BE2C (cell line): ENCODE measurements around the gene HAP1.

Source experiments
- DNase-seq: peaks from one replicate; pipeline ENCODE4 v3.0.0-alpha.2; 2020
- H3K27me3 ChIP-seq: fragments of 250-450 bp; sonication (Bioruptor Pico); 2 replicates; pipeline ENCODE4 v1.5.1; 2020; ENCODE audit warnings: mild to moderate bottlenecking
- H3K36me3 ChIP-seq: fragments of 250-450 bp; sonication (Bioruptor Pico); 2 replicates; pipeline ENCODE4 v1.5.1; 2020; ENCODE audit warnings: mild to moderate bottlenecking
- H3K4me1 ChIP-seq: fragments of 250-450 bp; sonication (Bioruptor Pico); 2 replicates; pipeline ENCODE4 v1.5.1; 2020
- H3K4me3 ChIP-seq: 2 replicates; pipeline ENCODE4 v1.5.1; 2011; ENCODE audit warnings: low read depth, low read length
- H3K9me3 ChIP-seq: fragments of 250-450 bp; sonication (Bioruptor Pico); 2 replicates; pipeline ENCODE4 v1.5.1; 2020
- TF ChIP-seq, protein P1 (sequence below): IDR thresholded peaks from 2 replicates; pipeline ENCODE4 v1.5.1; 2012; ENCODE audit warnings: mild to moderate bottlenecking, low read depth, low read length

HAP1 gene

GRCh38 chr17:41739661-41740352, 5.4 kb upstream of the HAP1 start:
- Histone ChIP-seq H3K27me3 (peaks cover 27% of the 10 kb centered on the region), H3K4me1 (peaks cover 5% of the 10 kb centered on the region), H3K9me3 (no peaks in the 10 kb centered on the region), H3K4me3 (no peak overlapping the region), H3K36me3 (no peaks in the 10 kb centered on the region)
- DNase-seq = no peak
- TF ChIP-seq, protein P1, sequence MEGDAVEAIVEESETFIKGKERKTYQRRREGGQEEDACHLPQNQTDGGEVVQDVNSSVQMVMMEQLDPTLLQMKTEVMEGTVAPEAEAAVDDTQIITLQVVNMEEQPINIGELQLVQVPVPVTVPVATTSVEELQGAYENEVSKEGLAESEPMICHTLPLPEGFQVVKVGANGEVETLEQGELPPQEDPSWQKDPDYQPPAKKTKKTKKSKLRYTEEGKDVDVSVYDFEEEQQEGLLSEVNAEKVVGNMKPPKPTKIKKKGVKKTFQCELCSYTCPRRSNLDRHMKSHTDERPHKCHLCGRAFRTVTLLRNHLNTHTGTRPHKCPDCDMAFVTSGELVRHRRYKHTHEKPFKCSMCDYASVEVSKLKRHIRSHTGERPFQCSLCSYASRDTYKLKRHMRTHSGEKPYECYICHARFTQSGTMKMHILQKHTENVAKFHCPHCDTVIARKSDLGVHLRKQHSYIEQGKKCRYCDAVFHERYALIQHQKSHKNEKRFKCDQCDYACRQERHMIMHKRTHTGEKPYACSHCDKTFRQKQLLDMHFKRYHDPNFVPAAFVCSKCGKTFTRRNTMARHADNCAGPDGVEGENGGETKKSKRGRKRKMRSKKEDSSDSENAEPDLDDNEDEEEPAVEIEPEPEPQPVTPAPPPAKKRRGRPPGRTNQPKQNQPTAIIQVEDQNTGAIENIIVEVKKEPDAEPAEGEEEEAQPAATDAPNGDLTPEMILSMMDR = no peak

- Histone ChIP-seq H3K4me3 (no peak overlapping the region), H3K4me1 (peaks cover 5% of the 10 kb centered on the region), H3K36me3 (no peaks in the 10 kb centered on the region), H3K9me3 (no peaks in the 10 kb centered on the region), H3K27me3 (peaks cover 37% of the 10 kb centered on the region)
- no peak for DNase-seq
- TF ChIP-seq, protein P1 = no peak
These were observed 4.3 kb upstream of the HAP1 start for GRCh38 chr17:41738801-41739112.

DNA sequence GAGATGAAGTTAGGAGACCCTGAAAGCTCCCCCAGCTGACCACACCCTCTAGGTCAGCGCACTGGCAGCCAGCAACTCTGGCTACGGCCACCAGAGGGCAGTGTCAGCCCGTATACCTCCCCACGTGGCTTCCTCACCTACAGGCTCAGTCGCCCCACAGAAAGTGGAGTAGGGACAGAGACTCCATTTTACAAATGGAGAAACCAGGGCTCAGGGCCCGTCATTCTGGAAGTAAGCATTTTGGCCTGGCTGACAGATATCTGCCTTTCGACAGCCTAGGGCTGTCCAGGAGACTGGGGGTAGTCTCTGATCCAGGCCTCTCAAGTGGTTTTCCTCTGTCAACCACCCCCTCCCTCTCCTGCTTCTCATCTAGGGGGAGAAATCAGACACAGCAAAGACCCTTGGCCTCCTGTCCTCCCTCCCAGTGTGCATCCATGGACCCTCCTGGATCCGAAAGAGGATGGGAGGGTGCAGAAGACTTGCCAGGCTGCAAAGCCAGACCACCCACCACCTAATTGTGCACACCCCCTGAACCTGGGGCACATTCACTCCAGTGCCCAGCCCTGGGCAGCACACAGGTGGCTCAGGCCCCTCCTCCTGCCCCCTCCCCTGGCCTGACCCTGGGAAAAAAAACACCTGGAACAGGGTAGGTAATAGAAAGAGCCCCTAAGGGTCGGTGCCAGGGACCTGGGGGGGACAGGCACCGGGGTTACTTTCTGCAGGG, 3.8 kb upstream of the HAP1 start:
- DNase-seq = peak; percentile 85
- H3K4me3 ChIP-seq = no peak overlapping the region
- peaks cover 5% of the 10 kb centered on the region for H3K4me1 ChIP-seq
- H3K27me3 ChIP-seq = peaks cover 41% of the 10 kb centered on the region
- no peaks in the 10 kb centered on the region for H3K36me3 ChIP-seq
- TF ChIP-seq, protein P1 = peak; percentile 98
- H3K9me3 ChIP-seq = no peaks in the 10 kb centered on the region

DNA sequence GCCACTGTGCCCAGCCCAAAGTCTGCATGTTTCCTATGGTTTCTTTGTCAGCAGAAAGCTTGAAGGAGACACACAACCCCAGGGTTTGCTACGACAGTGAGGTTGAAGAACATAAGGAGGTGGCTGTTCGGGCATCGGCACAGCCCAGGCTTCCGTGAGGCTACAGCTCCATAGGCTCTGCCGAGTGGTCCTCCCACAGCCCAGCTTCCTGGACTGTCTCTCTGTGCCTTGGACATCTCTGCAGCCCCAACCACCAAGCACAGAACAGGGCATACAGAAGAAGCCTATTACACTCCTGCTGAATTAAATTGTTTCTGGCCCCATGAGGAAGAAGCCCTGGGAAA, 3.2 kb upstream of the HAP1 start:
- H3K4me3 ChIP-seq = no peak overlapping the region
- H3K27me3 ChIP-seq = peaks cover 44% of the 10 kb centered on the region
- TF ChIP-seq, protein P1 = no peak
- no peaks in the 10 kb centered on the region for H3K9me3 ChIP-seq
- DNase-seq = no peak
- H3K4me1 ChIP-seq = peaks cover 5% of the 10 kb centered on the region
- no peaks in the 10 kb centered on the region for H3K36me3 ChIP-seq

- Histone ChIP-seq H3K4me1 (peaks cover 5% of the 10 kb centered on the region), H3K9me3 (no peaks in the 10 kb centered on the region), H3K4me3 (no peak overlapping the region), H3K27me3 (peaks cover 50% of the 10 kb centered on the region), H3K36me3 (no peaks in the 10 kb centered on the region)
- TF ChIP-seq, protein P1 = no peak
- no peak for DNase-seq
These were observed 2.7 kb upstream of the HAP1 start for GRCh38 chr17:41736983-41737679.

GRCh38 chr17:41735744-41736143, 1.3 kb upstream of the HAP1 start:
- no peak overlapping the region for H3K4me3 ChIP-seq

More at GRCh38 chr17:41735744-41736143, 1.3 kb upstream of the HAP1 start:
- Histone ChIP-seq H3K27me3 (peaks cover 61% of the 10 kb centered on the region), H3K4me1 (peaks cover 5% of the 10 kb centered on the region), H3K9me3 (no peaks in the 10 kb centered on the region), H3K36me3 (no peaks in the 10 kb centered on the region)
- DNase-seq = no peak
- TF ChIP-seq, protein P1 = no peak
